Measurements from ENCODE around the gene ATP8B3.
A peak's percentile ranks its signal among the peaks of the same experiment; 100 is the strongest.

- no peak for TF ChIP-seq EP300 (IDR thresholded peaks at IDR 0.05)
- peak; percentile 85 to 96 (median 92) for TF ChIP-seq CTCF (IDR thresholded peaks at IDR 0.05)
- no peak for TF ChIP-seq POLR2A (IDR thresholded peaks at IDR 0.05)
Measured at GRCh38 chr19:1825909-1826556, 14.0 kb upstream of the ATP8B3 start.
